Body of pancreas (tissue), 4 donors: ENCODE data around the gene HMG20B. TPM values are rescaled to one million over a fixed set of nuclear protein-coding genes. Genes with fewer than 3 reads are reported as not detected.

Source experiments
- ATAC-seq: fragments of 150-250 bp; one replicate; pipeline ENCODE4 v1.9.1; 2016
- DNase-seq, 4 donors: peaks; one replicate each; pipeline ENCODE4 v3.0.0-alpha.2; 2019
- H3K27ac ChIP-seq, 4 donors: fragments of 200-600 bp; sonication (generic); 1 replicate in 3 of 4; 2 replicates in 1 of 4; pipeline versions ENCODE4 v1.5.1 to v1.6.1; 2016 to 2019; ENCODE audit warnings: mild to moderate bottlenecking in 1 of 4, mixed read lengths in 1 of 4, moderate library complexity in 1 of 4
- H3K27me3 ChIP-seq, 2 donors: fragments of 200-600 bp; sonication (generic); one replicate each; pipeline ENCODE4 v1.6.0; 2016; ENCODE audit warnings: mild to moderate bottlenecking in 1 of 2
- H3K36me3 ChIP-seq, 2 donors: fragments of 200-600 bp; sonication (generic); replicated peaks in 1 of 2; 2 replicates each; pipeline ENCODE4 v1.5.1; 2016; ENCODE audit warnings: low read depth in 2 of 2; ENCODE audit not compliant: insufficient read depth in 1 of 2
- H3K4me1 ChIP-seq: fragments of 200-600 bp; sonication (generic); one replicate; pipeline ENCODE4 v1.6.0; 2016
- H3K4me3 ChIP-seq, 2 donors: fragments of 200-600 bp; sonication (generic); 1 replicate in 1 of 2; 2 replicates in 1 of 2; pipeline ENCODE4 v1.5.1; 2016 to 2019
- H3K9me3 ChIP-seq, 3 donors: fragments of 200-600 bp; sonication (generic); 1 replicate in 2 of 3; 2 replicates in 1 of 3; pipeline ENCODE4 v1.5.1; 2016
- POLR2A ChIP-seq, 3 donors: fragments of 450-650 bp; IDR thresholded peaks; one replicate each; pipeline ENCODE4 v1.6.1; 2016; ENCODE audit warnings: antibody characterized with exemption in 3 of 3, mild to moderate bottlenecking in 2 of 3
- WGBS, 2 donors: methylation state at CpG; one replicate each; pipeline ENCODE4 v1.1.5; 2017; 5-methylcytosine and 5-hydroxymethylcytosine counted together
- intact Hi-C: fragments of 100-400 bp; cut with DNase I; formaldehyde crosslinking; loops from one replicate; pipeline ENCODE4 v1.15.1; 2023
- small RNA-seq: library from RNA; depleted of rRNA; stranded (forward); fragments of <200 nt; gene quantifications from one replicate; pipeline ENCODE3, GENCODE V24; 2016
- total RNA-seq, 2 donors: library from RNA; depleted of rRNA; stranded (reverse); fragments of >200 nt; gene quantifications; one replicate each; pipeline ENCODE4 v1.1.0, GENCODE V29; 2016
- TF ChIP-seq, protein P1 (sequence below), 7 experiments: fragments of 450-650 bp in 4 of 7; fragments of 200-600 bp in 3 of 7; sonication (generic) in 3 of 7; IDR thresholded peaks; one replicate each; pipeline ENCODE4 v1.5.1; 2016 to 2019; ENCODE audit warnings: antibody characterized with exemption in 7 of 7

HMG20B gene
- total RNA-seq, 2 donors from 2014 or later = 66.7 to 91.0 TPM

- TF ChIP-seq, protein P1, sequence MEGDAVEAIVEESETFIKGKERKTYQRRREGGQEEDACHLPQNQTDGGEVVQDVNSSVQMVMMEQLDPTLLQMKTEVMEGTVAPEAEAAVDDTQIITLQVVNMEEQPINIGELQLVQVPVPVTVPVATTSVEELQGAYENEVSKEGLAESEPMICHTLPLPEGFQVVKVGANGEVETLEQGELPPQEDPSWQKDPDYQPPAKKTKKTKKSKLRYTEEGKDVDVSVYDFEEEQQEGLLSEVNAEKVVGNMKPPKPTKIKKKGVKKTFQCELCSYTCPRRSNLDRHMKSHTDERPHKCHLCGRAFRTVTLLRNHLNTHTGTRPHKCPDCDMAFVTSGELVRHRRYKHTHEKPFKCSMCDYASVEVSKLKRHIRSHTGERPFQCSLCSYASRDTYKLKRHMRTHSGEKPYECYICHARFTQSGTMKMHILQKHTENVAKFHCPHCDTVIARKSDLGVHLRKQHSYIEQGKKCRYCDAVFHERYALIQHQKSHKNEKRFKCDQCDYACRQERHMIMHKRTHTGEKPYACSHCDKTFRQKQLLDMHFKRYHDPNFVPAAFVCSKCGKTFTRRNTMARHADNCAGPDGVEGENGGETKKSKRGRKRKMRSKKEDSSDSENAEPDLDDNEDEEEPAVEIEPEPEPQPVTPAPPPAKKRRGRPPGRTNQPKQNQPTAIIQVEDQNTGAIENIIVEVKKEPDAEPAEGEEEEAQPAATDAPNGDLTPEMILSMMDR (IDR thresholded peaks at IDR 0.05) = no peak
- TF ChIP-seq POLR2A (IDR thresholded peaks at IDR 0.05) = peak; percentile 65 to 87 (median 82)
- Histone ChIP-seq H3K9me3 (no peaks in the 10 kb centered on the region), H3K36me3 (peaks cover 0 to 2% of the 10 kb centered on the region in 2 donors), H3K4me3 (peak within 1 kb of the TSS; percentile 80 to 100), H3K4me1 (peaks cover 29% of the 10 kb centered on the region), H3K27me3 (no peaks in the 10 kb centered on the region), H3K27ac (peak within 1 kb of the TSS; percentile 91 to 97 (median 94))
- intact Hi-C loops = no loop called here
- 0% methylated on average over 12 to 80 of the region's 80 CpGs for WGBS, 2 donors
- DNase-seq (peak; percentile 99), ATAC-seq (peak; percentile 99)
These were observed 54.0 kb downstream of the HMG20B start, which contains the start of gene CACTIN for GRCh38 chr19:3626473-3627350. CACTIN (minus strand) TSS chr19:3626790; CDS start chr19:3626762, 28 bp downstream.

DNA sequence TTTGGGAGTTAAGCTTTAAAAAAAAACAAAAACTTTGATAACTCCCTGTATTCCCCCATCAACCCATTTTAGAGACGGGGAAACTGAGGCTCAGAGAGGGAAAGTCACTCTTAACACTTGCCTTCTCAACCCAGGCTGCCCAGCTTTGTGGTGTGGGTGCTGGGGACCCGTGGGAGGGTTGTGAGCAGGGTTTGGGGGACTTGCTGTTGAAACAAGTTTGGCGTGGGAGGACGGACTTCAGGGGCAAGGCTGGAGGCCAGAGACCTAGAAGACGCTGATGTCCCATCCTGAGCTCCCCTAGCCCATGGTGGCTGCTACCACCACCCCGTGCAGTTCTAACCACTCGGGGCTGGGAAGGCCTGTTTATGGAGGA, 54.6 kb downstream of the HMG20B start:
- H3K4me1 ChIP-seq = peaks cover 29% of the 10 kb centered on the region
- 59 to 65% methylated on average over 7 of the region's 7 CpGs for WGBS, 2 donors
- H3K36me3 ChIP-seq = peaks cover 0 to 2% of the 10 kb centered on the region in 2 donors
- no peak overlapping the region for H3K4me3 ChIP-seq
- H3K27ac ChIP-seq = peak overlapping the region; percentile 91 to 97 (median 94)
- DNase-seq (peak in 1 of 4 donors; percentile 27), ATAC-seq (no peak)
- H3K9me3 ChIP-seq = no peaks in the 10 kb centered on the region
- H3K27me3 ChIP-seq = no peaks in the 10 kb centered on the region
- TF ChIP-seq, protein P1 (IDR thresholded peaks at IDR 0.05) = no peak
- TF ChIP-seq POLR2A (IDR thresholded peaks at IDR 0.05) = no peak
- intact Hi-C loops = no loop called here

Small RNA genes within 50 kb of the gene (small RNA-seq; reads per million reads assigned to genes)
- not detected for gene AC005786.1

Other genes with a start within 250 kb of the HMG20B start
- gene NFIC, start 206.4 kb upstream of the HMG20B start, total RNA-seq = 100 to 1,000 TPM; 178 to 186 TPM
- gene SMIM24, start 92.4 kb upstream of the HMG20B start, total RNA-seq = 10 to 100 TPM in 1 of 2 donors, 1 to 10 TPM in 1; 7.6 to 11.4 TPM
- not detected for gene SMIM44, start 89.5 kb upstream of the HMG20B start, total RNA-seq
- 10 to 100 TPM in 1 of 2 donors, 1 to 10 TPM in 1; 9.3 to 17.5 TPM for gene DOHH, start 72.3 kb upstream of the HMG20B start, total RNA-seq
- gene FZR1, start 66.6 kb upstream of the HMG20B start, total RNA-seq = 10 to 100 TPM; 16.6 to 20.1 TPM
- gene TEKTIP1, start 33.8 kb upstream of the HMG20B start, total RNA-seq = 1 to 10 TPM in 1 of 2 donors, not detected in 1; 1.3 TPM
- 10 to 100 TPM; 64.3 to 78.8 TPM for gene MFSD12, start 15.4 kb upstream of the HMG20B start, total RNA-seq
- gene GIPC3, start 12.5 kb downstream of the HMG20B start, total RNA-seq = under 1 TPM; 0.78 to 0.99 TPM
- 1 to 10 TPM in 1 of 2 donors, under 1 TPM in 1; 0.52 to 3.0 TPM for gene TBXA2R, start 33.9 kb downstream of the HMG20B start, total RNA-seq
- gene CACTIN, start 53.8 kb downstream of the HMG20B start, total RNA-seq = 10 to 100 TPM; 16.3 to 23.4 TPM
- 10 to 100 TPM; 16.6 to 30.7 TPM for gene PIP5K1C, start 127.5 kb downstream of the HMG20B start, total RNA-seq
- gene TJP3, start 135.4 kb downstream of the HMG20B start, total RNA-seq = 10 to 100 TPM; 15.8 to 21.4 TPM
- 10 to 100 TPM; 20.0 to 35.6 TPM for gene APBA3, start 188.7 kb downstream of the HMG20B start, total RNA-seq
- gene MRPL54, start 189.7 kb downstream of the HMG20B start, total RNA-seq = 10 to 100 TPM; 78.9 to 86.0 TPM
- gene RAX2, start 199.3 kb downstream of the HMG20B start, total RNA-seq = not detected
- under 1 TPM in 1 of 2 donors, not detected in 1; 0.78 TPM for gene MATK, start 213.4 kb downstream of the HMG20B start, total RNA-seq